GM19463 (cell line): Measurements from ENCODE around the gene KRTAP10-10.
"Not testable (repeated sequence)": the region's sequence is repeated elsewhere in the genome, so short reads cannot be mapped to it uniquely, and the experiment has no call there.

Source experiments
- ATAC-seq: cut with Tn5 transposase; IDR thresholded peaks from one replicate; pipeline ENCODE4 v1.9.1; 2021; ENCODE audit warnings: mild to moderate bottlenecking, moderate library complexity; ENCODE audit not compliant: unreplicated experiment

KRTAP10-10 gene, protein sequence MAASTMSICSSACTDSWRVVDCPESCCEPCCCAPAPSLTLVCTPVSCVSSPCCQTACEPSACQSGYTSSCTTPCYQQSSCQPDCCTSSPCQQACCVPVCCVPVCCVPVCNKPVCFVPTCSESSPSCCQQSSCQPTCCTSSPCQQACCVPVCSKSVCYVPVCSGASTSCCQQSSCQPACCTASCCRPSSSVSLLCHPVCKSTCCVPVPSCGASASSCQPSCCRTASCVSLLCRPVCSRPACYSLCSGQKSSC

DNA sequence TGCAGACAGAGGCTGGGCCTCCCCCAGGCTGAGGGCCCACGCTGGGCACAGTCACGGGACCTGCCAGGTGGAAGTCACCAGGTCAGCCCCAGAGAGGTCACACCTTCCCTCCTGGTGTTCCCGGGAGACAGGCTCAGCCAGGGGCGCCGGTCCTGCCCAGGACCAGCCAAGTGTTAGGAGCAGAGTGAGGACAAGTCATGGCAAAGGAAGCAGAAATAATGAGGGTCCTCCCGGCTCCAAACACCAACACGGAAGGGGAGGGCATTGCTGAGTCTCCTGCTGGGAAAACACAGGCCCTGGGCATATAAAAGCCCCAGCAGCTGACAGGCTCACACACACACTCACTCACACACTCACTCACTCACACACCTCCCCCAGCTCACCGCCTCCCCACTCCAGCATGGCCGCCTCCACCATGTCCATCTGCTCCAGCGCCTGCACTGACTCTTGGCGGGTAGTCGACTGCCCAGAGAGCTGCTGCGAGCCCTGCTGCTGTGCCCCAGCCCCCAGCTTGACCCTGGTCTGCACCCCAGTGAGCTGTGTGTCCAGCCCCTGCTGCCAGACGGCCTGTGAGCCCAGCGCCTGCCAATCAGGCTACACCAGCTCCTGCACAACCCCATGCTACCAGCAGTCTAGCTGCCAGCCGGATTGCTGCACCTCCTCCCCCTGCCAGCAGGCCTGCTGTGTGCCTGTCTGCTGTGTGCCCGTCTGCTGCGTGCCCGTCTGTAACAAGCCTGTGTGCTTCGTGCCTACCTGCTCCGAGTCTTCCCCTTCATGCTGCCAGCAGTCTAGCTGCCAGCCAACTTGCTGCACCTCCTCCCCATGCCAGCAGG is at the start of gene KRTAP10-10:
Gene KRTAP10-10, plus strand, starts transcription at position 339 of the 833 bp plus-strand sequence. Its CDS starts 62 bp downstream, at position 401.
- ATAC-seq: no peak

DNA sequence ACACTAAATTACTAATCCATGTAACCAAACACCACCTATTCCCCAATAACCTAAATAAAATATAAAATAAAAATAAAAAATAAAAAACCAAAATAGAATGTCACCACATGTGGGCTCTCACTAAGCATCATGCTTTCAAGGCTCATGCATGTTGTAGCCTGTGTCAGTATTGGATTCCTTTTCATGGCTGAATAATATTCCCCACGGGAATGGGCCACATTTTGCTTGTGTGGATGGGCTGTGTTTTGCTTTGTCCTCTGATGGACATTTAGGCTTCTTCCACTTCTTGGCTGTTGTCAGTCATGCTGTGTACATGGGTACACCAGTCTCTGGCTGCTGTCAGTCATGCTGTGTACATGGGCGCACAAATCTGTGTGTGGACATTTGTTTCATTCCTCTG is 48.1 kb upstream of the KRTAP10-10 start:
- no peak for ATAC-seq

DNA sequence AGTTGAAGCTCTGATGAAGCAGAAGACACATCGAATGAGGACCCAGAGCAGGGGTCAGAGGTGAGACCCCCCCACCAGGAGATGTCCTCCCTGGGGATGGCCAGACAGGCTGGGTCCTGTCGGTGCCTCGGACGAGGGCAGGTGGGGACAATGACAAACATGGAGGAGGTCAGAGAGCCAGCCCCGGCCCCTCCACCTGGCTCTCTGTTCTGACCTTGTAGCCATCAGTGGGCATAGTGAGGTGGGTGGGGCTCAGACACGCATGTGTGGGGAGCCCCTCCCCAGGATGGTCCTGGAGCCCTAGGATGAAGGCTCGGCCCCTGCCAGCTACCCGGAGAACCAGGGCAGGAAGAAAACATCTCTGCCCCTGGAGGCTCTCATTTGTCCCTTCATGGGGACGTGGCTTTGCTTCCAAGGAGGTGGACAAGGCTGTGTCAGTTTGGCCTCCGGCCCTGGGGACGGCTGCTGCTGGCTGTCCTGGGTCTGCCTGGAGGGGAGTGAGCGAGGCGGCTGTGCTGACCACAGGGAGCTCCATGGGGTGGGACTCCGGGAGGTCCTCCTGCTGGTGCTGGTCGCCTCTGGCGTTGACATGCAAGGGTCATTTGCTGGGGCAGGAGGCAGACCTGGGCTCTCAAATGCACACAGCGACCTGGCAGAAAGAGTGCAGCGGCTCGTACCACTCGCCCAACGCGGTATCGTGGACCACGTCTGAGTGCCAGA is 47.4 kb upstream of the KRTAP10-10 start:
- ATAC-seq: no peak

DNA sequence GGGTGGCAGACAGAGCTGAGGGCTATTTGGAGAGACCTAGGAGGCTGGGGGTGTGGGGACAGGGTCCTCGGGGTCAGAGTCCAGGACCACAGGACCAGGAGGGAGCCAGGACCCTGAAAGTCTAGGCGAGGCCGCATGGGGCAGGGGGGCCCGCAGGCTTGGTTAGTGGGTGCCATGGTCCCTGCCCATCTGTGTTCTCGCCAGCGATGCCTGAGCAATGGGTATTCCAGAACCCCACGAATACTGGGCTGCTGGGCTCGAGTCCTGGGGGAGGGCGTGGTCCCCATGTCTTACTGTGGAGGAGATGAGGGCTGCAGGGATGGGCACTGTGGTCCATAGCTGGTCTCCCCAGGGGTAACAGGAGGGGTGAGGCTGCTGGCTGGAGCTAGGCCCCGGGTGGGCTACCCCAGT is 46.8 kb upstream of the KRTAP10-10 start:
- ATAC-seq: no peak

DNA sequence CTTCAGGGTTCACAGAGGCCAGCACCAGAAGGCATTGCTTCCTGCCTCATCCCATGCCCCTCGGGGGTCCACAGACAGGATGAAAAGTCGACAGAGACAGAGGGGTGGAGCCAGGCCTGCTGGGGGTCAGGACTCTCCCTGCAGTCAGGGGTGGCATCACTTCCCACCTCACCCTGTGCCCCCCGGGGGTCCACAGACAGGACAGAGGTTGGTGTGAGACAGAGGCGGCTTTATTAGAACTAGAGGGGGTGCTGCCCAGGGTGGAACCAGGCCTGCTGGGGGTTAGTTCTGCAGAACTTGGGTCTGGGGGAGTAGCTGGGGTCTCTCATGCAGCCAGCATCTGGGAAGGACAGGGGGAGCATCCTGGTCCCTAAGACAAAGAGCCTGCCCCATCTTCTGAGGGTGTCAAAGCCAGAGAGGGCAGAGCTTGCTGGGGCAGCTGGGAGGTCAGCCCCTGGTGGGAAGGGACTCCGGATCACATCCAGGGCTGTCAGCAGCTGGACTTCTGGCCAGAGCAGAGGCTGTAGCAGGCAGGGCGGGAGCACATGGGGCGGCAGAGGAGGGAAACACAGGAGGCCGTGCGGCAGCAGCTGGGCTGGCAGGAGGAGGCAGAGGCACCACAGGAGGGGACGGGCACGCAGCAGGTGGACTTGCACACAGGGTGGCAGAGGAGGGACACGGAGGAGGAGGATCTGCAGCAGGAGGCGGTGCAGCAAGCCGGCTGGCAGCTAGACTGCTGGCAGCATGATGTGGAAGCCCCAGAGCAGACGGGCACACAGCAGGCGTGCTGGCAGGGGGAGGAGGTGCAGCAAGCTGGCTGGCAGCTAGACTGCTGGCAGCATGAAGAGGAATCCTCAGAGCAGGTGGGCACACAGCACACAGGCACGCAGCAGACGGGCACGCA is 46.0 kb upstream of the KRTAP10-10 start:
- not testable (repeated sequence) for ATAC-seq

DNA sequence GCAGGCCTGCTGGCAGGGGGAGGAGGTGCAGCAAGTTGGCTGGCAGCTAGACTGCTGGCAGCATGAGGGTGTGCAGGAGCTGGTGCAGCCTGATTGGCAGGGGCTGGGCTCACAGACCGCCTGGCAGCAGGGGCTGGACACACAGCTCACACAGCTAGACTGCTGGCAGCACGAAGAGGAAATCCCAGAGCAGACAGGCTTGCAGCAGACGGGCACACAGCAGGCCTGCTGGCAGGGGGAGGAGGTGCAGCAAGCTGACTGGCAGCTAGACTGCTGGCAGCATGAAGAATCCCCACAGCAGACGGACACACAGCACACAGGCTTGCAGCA is 45.4 kb upstream of the KRTAP10-10 start:
- not testable (repeated sequence) for ATAC-seq

DNA sequence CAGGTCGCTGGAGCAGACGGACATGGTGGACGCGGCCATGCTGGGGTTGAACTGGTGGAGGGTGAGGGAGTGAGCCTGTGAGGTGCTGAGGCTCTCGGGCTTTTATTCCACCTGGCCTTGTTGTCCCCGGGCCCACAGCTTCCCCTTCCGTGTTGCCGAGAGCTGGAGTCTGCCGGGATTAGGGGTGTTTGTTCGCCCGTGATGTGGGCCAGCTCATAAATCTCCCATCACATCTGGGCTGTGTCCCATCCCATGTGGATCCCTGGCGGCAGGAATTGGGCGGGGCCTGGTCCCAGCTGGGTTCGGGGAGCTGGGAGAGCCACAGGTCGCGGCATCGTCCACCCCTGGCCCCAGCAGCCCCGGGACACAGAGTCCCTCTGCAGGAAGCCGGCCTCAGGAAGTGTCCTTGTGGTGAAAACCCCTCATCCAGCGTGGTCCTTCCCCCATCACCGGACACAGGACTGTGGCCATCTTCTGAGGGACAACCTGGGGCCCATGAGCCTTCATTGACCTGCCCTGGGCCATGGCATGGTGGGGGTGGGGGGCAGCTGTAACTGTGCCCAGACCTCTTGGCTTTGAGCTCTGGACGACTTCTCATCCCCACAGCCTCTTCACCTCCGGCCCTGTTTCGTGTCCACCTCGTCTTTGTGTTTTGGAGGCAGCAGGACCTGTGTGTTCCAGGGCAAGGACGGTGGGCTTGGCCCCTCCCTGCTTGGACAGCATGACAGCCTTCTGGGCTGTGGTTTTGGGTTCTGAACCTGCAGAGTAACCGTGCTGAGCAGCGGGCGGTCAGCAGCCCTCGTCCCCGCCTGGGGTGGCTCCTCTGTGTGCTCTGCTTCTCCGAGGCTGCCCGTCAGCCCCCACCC is 44.5 kb upstream of the KRTAP10-10 start, which contains the start of gene KRTAP10-6:
Gene KRTAP10-6, minus strand, starts transcription at position 60 of the 866 bp plus-strand sequence. Its CDS starts 21 bp downstream, at position 39.
- no peak for ATAC-seq

DNA sequence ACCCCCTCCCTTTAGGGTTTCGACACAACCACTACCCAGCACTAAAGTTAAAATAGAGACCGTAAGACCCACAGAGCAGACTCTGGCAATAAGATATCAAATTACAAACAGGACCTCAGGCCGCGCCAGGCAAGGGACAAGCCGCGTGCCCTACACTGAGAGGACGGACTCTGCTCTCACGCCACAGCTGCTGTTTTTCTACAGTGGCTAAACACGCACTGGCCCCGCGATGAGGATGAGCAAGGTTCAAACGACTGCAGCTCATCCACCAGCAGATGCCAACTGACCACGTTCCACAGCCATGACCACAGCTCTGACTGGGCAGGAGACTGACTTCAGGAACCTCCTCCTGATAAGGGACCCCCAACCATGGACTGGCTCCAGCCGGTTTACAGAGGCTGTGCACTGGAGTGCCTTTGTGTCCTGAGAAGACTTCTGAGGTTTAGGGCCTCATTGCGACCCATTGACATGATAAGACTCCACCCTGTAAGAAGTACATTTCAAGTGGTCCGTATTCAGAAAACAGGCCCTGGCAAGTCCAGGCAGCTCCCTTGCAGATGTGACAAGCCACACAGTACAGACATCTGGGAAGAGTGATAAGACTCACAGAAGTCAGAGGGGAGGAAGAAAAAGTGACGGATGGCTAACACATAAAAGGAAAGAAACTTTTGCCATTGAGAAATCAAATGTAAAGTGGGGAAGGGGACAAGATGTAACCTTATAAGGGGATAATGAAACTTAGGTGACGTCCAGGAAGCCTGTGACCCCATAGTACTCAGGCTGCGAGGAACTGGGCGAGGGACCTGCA is 43.4 kb upstream of the KRTAP10-10 start:
- no peak for ATAC-seq

DNA sequence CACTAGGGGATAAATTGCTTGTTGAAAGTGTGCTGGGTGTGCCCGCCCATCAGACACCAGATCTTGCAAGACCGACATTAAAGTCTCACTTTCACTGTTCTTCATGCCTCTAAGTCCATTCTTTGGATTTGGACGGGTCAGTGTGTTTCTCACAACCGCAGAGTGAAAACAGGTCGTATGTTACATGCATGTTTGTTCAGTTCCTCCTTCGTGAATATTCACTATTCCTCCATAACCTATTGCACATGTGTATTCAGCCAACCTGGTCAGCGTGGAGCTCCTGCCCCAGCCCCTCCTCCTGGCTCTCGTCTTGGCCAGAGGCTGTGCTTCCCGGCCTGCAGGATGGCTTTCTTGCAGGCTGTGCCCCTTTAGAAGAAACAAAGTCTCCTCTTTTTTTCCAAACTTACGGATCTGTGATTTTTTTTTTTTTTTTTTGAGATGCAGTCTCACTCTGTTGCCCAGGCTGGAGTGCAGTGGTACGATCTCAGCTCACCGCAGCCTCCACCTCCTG is 42.7 kb upstream of the KRTAP10-10 start:
- no peak for ATAC-seq

DNA sequence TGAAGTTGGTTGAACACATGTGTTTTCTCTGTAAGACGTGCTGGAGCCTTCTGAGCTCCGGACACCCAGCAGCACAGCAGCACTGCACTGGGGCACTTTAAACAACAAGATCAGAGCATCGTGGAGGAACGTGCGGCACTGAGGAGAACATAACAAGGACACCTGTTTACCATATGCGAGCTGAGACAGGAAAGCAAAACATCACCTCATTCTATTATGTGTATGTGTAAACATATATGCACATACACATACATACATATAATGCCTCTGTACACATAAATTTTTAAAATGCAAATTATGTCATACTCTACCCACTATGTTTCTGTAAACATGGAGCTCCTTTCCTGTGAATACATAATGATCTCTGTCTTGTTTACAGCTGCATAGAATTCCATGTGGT is 41.6 kb upstream of the KRTAP10-10 start:
- ATAC-seq: no peak

DNA sequence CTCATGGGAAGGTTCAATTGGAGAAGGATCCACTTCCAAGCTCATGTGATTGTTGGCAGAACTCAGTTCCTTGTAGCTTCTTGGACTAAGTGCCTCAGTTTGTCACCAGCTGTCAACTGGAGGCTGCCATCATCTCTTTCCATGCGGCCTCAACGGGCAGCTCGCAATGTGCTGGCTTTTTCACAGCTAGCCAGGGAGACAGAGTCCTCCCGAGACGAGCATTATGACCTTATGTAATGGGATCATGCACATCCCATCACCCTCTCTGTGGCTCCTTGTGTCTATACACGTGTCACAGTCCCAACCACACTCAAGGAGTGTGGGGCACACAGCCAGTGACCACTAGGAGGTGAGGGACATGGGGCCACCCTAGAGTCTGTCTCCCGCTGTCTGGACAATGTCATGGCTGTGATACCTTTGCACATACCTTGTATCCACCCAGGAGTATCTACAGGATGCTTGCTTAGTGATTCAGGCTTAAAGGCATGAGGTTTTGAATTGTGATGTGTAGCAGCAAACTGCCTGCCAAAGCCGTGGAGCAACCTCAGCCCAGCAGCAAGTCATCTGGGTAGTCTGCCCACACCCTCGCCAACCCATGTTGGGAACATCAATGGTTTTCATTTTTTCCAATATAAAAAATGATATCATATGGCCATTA is 41.0 kb upstream of the KRTAP10-10 start:
- ATAC-seq: no peak

DNA sequence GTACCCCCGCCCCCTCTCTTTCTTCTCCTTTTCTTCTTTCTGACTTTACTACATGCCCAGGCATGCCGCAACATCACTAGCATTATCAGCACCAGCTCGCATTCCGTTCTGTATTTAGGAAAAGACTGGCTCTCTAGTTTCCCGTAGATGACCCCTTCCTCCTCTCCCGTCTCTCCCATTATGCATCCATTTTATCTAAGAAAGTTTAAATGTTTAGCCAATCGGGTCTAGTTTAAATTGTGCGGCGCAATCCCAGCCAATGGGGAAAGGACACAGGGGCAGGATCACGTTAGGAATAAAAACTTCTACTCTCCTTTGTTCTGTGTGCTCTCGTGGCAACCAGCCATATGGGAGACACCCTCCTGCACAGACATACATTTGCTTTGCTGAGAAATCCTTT is 39.1 kb upstream of the KRTAP10-10 start:
- no peak for ATAC-seq

DNA sequence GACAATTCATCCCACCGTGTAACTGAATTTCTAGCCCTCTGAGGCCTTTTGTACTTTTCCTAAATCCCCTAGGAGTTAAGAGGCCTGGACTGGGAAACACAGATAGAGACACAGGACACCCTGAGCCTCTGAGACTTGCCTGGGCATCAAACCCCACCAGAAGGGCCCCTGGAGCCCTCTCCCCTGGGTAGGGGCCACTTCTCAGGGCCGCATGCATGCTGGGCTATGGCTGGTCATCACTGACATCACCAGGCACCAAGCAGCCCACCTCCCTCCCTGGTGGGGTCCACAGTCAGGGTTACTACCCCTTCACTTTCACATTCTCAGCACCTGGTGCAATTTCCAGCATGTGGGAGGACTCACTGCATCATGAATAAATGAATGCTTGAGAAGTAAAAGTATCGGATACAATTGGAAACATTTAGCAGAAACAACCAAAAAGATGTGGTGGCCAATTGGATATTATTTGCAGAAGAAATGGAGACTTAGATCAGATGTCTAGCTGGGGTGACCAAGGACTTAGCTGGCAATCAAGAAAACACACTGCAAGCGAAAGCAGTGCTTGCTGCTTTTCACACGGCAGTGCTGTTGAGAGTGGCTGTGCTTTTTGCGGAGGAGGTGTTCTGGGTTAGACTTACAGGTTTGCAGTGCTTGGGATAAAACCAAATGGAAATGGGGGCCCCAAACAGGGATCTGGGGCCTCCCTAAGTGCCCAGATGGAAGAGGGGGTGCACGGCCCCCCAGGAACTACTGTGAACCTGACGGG is 37.7 kb upstream of the KRTAP10-10 start:
- no peak for ATAC-seq

DNA sequence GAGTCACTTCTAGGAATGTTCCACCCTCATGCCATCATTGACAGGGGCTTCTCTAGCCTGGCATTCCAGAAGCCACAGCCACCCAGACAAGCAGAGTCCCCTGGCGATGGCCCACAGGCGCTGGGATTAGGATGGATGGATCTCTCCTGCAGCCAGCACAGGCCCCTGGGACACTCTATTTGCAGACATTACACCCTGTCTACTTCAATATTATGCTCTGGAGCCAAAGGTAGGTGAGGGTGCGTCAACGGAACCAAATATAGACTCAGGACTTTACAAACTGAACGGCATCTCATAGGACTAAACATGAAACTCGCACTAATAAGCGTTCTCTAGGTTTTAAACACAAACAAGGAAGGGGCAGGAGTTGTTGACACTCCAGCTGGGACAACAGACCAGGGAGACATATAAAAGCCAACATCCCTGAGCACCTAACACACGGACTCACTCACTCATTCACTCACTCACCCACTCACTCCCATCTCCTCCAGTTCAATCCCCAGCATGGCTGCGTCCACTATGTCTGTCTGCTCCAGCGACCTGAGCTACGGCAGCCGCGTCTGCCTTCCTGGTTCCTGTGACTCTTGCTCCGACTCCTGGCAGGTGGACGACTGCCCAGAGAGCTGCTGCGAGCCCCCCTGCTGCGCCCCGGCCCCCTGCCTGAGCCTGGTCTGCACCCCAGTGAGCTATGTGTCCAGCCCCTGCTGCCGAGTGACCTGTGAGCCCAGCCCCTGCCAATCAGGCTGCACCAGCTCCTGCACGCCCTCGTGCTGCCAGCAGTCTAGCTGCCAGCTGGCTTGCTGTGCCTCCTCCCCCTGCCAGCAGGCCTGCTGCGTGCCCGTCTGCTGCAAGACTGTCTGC is 36.8 kb upstream of the KRTAP10-10 start, which contains the start of gene KRTAP10-7:
Gene KRTAP10-7, plus strand, starts transcription at position 480 of the 861 bp plus-strand sequence. Its CDS starts 25 bp downstream, at position 505.
- not testable (repeated sequence) for ATAC-seq

DNA sequence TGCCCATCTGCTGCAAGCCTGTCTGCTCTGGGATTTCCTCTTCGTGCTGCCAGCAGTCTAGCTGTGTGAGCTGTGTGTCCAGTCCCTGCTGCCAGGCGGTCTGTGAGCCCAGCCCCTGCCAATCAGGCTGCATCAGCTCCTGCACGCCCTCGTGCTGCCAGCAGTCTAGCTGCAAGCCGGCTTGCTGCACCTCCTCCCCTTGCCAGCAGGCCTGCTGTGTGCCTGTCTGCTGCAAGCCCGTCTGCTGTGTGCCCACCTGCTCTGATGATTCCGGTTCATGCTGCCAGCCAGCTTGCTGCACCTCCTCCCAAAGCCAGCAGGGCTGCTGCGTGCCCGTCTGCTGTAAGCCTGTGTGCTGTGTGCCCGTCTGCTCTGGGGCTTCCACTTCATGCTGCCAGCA is 36.1 kb upstream of the KRTAP10-10 start:
- not testable (repeated sequence) for ATAC-seq
